PC-3 (cell line): Measurements from ENCODE around the gene RAMP1. TPM values are rescaled to one million over a fixed set of nuclear protein-coding genes. Genes with fewer than 3 reads are reported as not detected.

Experiments
- ATAC-seq: fragments of 200-7000 bp; cut with Tn5 transposase; 2 replicates; pipeline ENCODE4 v1.9.1; 2020; ENCODE audit warnings: mild to moderate bottlenecking, moderate library complexity
- BruUV-seq: library from RNA; stranded (reverse); fragments of 400-500 nt; replicated peaks from 2 replicates; lab custom pipeline; 2021; lab: Mats Ljungman, UMichigan
- CTCF ChIA-PET: fragments of 300-600 bp; sonication (Branson Sonifier 250); formaldehyde crosslinking; loops from one replicate; lab custom pipeline; 2022; ENCODE audit warnings: antibody characterized with exemption; lab: Charles Lee
- POLR2A ChIA-PET: fragments of 300-600 bp; sonication (Branson Sonifier 250); formaldehyde crosslinking; loops from one replicate; lab custom pipeline; 2022; ENCODE audit warnings: antibody characterized with exemption; ENCODE audit not compliant: unreplicated experiment; lab: Charles Lee
- DNase-seq: peaks from one replicate; pipeline ENCODE4 v3.0.0-alpha.2; 2015
- H2AFZ ChIP-seq: fragments of 300-600 bp; sonication (generic); 2 replicates; pipeline ENCODE4 v1.6.0; 2016; ENCODE audit warnings: antibody characterized with exemption, low read length
- H3F3A ChIP-seq: fragments of 300-600 bp; sonication (generic); one replicate; pipeline ENCODE4 v1.6.0; 2017; ENCODE audit warnings: antibody characterized with exemption, low read length, control low read depth, mild to moderate bottlenecking; ENCODE audit not compliant: unreplicated experiment
- H3K27ac ChIP-seq: fragments of 300-600 bp; sonication (generic); 2 replicates; pipeline ENCODE4 v1.5.1; 2016; ENCODE audit warnings: mild to moderate bottlenecking, low read length
- H3K27me3 ChIP-seq: fragments of 300-600 bp; sonication (generic); 2 replicates; pipeline ENCODE4 v1.6.1; 2016; ENCODE audit warnings: low read length, mixed read lengths
- H3K36me3 ChIP-seq: fragments of 300-600 bp; sonication (generic); 2 replicates; pipeline ENCODE4 v1.6.1; 2016; ENCODE audit warnings: low read depth, mixed run types, low read length, mixed read lengths
- H3K4me1 ChIP-seq: fragments of 300-600 bp; sonication (generic); 2 replicates; pipeline ENCODE4 v1.5.1; 2016; ENCODE audit warnings: low read length; ENCODE audit not compliant: insufficient read depth
- H3K4me2 ChIP-seq: fragments of 300-600 bp; sonication (generic); 2 replicates; pipeline ENCODE4 v1.6.0; 2016; ENCODE audit warnings: low read length
- H3K4me3 ChIP-seq: fragments of 300-600 bp; sonication (generic); 2 replicates; pipeline ENCODE4 v1.5.1; 2016; ENCODE audit warnings: mild to moderate bottlenecking, low read length, mixed read lengths
- H3K79me2 ChIP-seq: fragments of 300-600 bp; sonication (generic); 2 replicates; pipeline ENCODE4 v1.6.1; 2017; ENCODE audit warnings: low read length, mixed read lengths
- H3K9ac ChIP-seq: fragments of 300-600 bp; sonication (generic); 2 replicates; pipeline ENCODE4 v1.6.0; 2016; ENCODE audit warnings: mild to moderate bottlenecking, low read length
- H3K9me2 ChIP-seq: fragments of 300-600 bp; sonication (generic); replicated peaks from 2 replicates; pipeline ENCODE4 v1.6.1; 2016; ENCODE audit warnings: mixed run types, low read length, mixed read lengths
- H3K9me3 ChIP-seq: fragments of 300-600 bp; sonication (generic); 2 replicates; pipeline ENCODE4 v1.6.1; 2016; ENCODE audit warnings: low read length, mixed read lengths
- H4K20me1 ChIP-seq: fragments of 300-600 bp; sonication (generic); 2 replicates; pipeline ENCODE4 v1.6.1; 2016; ENCODE audit warnings: low read length, mixed read lengths
- EZH2 ChIP-seq: fragments of 300-600 bp; sonication (generic); IDR thresholded peaks from one replicate; pipeline ENCODE4 v1.6.1; 2017; ENCODE audit warnings: antibody characterized with exemption, mild to moderate bottlenecking, low read length; ENCODE audit not compliant: unreplicated experiment
- EZH2phosphoT487 ChIP-seq: fragments of 300-600 bp; sonication (generic); IDR thresholded peaks from 2 replicates; pipeline ENCODE4 v1.6.1; 2018; ENCODE audit warnings: mild to moderate bottlenecking, antibody characterized with exemption, low read length, borderline replicate concordance
- intact Hi-C: fragments of 100-400 bp; cut with micrococcal nuclease; formaldehyde crosslinking; loops from 2 replicates; pipeline ENCODE4 v1.9.0; 2023
- total RNA-seq: library from RNA; depleted of rRNA; stranded (reverse); fragments of >200 nt; gene quantifications from 2 replicates; pipeline ENCODE4 v1.2.3, GENCODE V29; 2014
- TF ChIP-seq, protein P1 (sequence below): fragments of 300-600 bp; sonication (generic); conservative IDR thresholded peaks from 2 replicates; pipeline ENCODE4 v1.5.1; 2017; ENCODE audit warnings: antibody characterized with exemption, low read depth, mild to moderate bottlenecking, low read length

The RAMP1 gene
- total RNA-seq, 1 experiment from 2014 or later, result 210 TPM

DNA sequence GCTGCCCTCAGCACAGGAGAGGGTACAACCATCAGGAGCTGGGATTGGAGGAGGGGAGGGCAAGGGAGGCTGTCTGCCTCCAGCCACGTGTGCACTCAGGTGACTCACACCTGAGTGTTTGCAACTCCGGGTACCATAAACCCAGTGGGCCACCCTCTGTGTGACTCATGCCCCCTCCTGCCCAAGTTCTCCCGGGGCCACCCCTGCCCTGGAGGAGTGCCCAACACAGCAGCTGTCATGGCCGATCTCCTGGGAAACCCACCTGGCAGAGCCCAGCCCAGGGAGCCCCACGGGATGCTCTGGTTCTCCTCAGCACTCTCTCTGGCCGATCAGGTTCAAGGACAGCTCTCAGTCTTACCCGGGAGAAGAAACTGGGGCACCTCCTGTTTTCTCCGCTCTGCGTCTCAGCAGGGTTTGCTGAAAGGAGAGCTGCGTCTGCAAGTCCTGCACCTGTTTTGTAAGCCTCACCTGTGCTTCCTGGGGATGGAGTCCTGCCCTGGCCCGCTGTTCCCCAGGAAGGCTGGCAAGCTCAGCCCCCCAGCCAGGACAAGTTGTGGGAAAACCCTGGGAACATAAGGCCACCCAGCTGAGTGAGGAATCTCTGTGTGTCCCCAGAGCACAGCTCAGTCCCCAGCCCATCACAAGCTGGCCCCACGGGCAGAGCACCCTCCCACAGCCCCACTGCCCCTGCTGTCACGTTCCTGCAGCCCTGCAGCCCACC is 63.4 kb downstream of the RAMP1 start:
- Histone ChIP-seq H3K79me2 (no peaks in the 10 kb centered on the region), H3K9me3 (no peaks in the 10 kb centered on the region), H3K4me2 (no peak overlapping the region), H2AFZ (no peak overlapping the region), H3K9ac (no peak overlapping the region), H3K27me3 (no peaks in the 10 kb centered on the region), H3K27ac (no peak overlapping the region), H3F3A (no peaks in the 10 kb centered on the region), H3K4me1 (peaks cover 10% of the 10 kb centered on the region; the same call in 1 of the 2 replicates), H3K36me3 (no peaks in the 10 kb centered on the region), H3K9me2 (no peaks in the 10 kb centered on the region), H3K4me3 (no peak overlapping the region), H4K20me1 (no peaks in the 10 kb centered on the region)
- BruUV-seq, result no TSS peak
- DNase-seq (peak; percentile 79), ATAC-seq (peak; percentile 95)
- intact Hi-C loops, result no loop called here
- ChIA-PET POLR2A (no interaction called here), CTCF (no interaction called here)
- TF ChIP-seq EZH2phosphoT487 (no peak), EZH2 (no peak)
- TF ChIP-seq, protein P1, sequence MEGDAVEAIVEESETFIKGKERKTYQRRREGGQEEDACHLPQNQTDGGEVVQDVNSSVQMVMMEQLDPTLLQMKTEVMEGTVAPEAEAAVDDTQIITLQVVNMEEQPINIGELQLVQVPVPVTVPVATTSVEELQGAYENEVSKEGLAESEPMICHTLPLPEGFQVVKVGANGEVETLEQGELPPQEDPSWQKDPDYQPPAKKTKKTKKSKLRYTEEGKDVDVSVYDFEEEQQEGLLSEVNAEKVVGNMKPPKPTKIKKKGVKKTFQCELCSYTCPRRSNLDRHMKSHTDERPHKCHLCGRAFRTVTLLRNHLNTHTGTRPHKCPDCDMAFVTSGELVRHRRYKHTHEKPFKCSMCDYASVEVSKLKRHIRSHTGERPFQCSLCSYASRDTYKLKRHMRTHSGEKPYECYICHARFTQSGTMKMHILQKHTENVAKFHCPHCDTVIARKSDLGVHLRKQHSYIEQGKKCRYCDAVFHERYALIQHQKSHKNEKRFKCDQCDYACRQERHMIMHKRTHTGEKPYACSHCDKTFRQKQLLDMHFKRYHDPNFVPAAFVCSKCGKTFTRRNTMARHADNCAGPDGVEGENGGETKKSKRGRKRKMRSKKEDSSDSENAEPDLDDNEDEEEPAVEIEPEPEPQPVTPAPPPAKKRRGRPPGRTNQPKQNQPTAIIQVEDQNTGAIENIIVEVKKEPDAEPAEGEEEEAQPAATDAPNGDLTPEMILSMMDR, result no peak

DNA sequence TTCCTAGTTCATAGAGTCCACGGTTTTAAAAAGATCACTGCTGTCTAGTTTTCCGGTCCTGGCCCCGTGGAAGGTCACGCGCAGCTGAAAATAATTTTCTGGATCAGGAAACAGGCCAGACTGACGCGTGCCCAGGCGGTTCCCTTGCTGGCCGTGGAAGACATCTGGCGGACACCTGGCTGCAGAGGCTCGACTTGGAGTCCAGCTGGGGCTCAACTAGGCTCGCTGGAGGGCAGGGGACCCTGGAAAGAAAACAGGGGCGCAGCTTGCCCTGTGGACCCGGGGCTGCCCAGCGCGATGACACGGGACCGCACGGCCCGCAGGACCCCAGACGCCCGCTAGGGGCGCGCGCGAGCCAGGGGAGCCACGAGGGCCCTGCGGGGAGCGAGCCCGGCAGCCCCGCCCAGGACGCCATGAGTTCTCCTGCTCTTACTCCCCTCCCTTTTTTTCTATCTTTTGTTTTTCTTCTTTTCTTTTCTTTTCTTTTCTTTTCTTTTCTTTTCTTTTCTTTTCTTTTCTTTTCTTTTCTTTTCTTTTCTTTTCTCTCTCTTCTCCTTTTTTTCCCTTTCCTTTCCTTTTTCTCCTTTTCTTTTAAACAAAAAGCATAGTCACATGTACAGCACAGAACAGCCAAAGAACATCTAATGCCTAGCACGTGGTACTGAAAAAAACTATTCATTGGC is 64.2 kb downstream of the RAMP1 start:
- TF ChIP-seq EZH2 (no peak), EZH2phosphoT487 (no peak)
- TF ChIP-seq, protein P1, result no peak
- no peaks in the 10 kb centered on the region for H3K9me3 ChIP-seq
- no TSS peak for BruUV-seq
- intact Hi-C loops, result no loop called here
- ATAC-seq (no peak), DNase-seq (no peak)
- H3K9ac ChIP-seq, result no peak overlapping the region
- no peaks in the 10 kb centered on the region for H3F3A ChIP-seq
- no peak overlapping the region for H3K4me2 ChIP-seq
- no peak overlapping the region for H2AFZ ChIP-seq
- H3K36me3 ChIP-seq, result no peaks in the 10 kb centered on the region
- H3K4me3 ChIP-seq, result no peak overlapping the region
- peaks cover 10% of the 10 kb centered on the region; the same call in 1 of the 2 replicates for H3K4me1 ChIP-seq
- no peaks in the 10 kb centered on the region for H3K27me3 ChIP-seq
- ChIA-PET POLR2A (interaction anchor here (0.6 kb wide), 1 partner anchor 811 kb away, joined by 5 read pairs; no protein-coding TSS in a partner anchor), CTCF (no interaction called here)
- no peaks in the 10 kb centered on the region for H3K9me2 ChIP-seq
- no peak overlapping the region for H3K27ac ChIP-seq
- no peaks in the 10 kb centered on the region for H3K79me2 ChIP-seq
- no peaks in the 10 kb centered on the region for H4K20me1 ChIP-seq

DNA sequence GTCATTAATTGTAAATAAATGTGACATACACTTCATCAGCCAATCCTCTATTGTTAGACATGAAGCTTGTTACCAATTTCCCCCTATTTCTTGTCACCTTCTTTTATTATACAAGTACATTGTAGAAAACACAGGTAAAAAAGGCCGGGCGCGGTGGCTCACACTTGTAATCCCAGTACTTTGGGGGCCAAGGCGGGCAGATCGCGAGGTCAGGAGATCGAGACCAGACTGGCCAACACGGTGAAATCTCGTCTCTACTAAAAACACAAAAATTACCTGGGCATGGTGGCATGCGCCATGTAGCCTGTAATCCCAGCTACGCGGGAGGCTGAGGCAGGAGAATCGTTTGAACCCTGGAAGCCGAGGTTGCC is 64.7 kb downstream of the RAMP1 start:
- no peaks in the 10 kb centered on the region for H3F3A ChIP-seq
- ChIA-PET CTCF (no interaction called here), POLR2A (interaction anchor here (0.6 kb wide), 1 partner anchor 812 kb away, joined by 5 read pairs; no protein-coding TSS in a partner anchor)
- no peaks in the 10 kb centered on the region for H3K27me3 ChIP-seq
- H3K9me2 ChIP-seq, result no peaks in the 10 kb centered on the region
- ATAC-seq (no peak), DNase-seq (no peak)
- no peak overlapping the region for H2AFZ ChIP-seq
- H3K36me3 ChIP-seq, result no peaks in the 10 kb centered on the region
- H3K9me3 ChIP-seq, result no peaks in the 10 kb centered on the region
- TF ChIP-seq EZH2phosphoT487, result no peak
- no peak for TF ChIP-seq EZH2
- TF ChIP-seq, protein P1, result no peak
- intact Hi-C loops, result no loop called here
- BruUV-seq, result no TSS peak
- no peak overlapping the region for H3K9ac ChIP-seq
- H4K20me1 ChIP-seq, result no peaks in the 10 kb centered on the region
- peaks cover 10% of the 10 kb centered on the region; the same call in 1 of the 2 replicates for H3K4me1 ChIP-seq
- no peak overlapping the region for H3K27ac ChIP-seq
- no peak overlapping the region for H3K4me2 ChIP-seq
- H3K79me2 ChIP-seq, result no peaks in the 10 kb centered on the region
- H3K4me3 ChIP-seq, result no peak overlapping the region
